ENCODE data around the gene IGSF3.

The IGSF3 gene

DNA sequence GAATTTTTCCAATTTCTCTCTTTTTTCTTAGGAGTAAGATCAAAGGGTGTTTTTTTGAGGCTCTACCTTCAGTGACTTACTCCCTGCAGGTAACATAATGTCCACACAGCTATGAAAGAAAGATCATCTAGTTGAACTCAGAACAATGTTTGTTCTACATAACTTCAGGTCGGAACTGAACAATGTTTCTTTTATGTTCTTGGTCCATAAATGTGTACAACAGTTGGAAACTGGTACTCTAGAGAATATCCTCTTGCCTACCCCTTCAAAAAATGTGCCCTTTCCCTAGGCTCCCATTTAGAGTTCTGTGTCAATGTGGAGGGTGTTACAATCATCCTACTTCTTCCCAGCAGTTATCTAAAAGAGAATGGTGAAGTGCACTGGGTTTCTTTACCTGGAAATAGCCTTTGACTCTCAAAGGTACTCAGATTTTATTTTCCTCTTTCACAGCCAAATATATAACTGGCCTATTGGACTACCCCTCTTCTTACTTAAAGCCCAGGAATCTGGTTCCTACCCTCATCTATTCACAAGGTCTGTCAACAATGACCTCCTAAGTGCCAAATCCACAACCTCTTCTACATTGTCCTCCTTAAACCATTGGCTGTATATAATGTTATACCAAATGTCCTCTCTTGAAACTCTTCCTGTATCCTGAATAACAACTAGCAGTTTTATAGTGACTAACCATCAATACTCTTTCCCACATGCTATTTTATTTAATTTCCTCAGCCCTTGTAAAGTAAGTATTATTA is 139.0 kb downstream of the IGSF3 start:
- DNase-seq (ENCODE audit: low read depth, low spot score), result no peak

DNA sequence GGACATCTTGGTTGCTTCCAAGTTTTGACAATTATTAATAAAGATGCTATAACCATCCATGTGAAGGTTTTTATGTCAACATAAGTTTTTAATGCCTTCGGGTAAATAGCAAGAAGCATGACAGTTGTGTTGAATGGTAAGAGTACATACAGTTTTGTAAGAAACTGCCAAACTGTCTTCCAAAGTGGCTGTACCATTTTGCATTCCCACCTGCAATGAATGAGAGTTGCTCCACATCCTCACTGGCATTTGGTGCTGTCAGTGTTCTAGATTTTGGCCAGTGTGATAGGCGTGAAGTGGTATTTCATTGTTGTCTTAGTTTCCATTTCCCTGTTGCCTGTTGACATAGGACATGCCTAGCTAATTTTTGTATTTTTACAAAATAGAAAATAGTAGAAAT is 142.1 kb downstream of the IGSF3 start:
- DNase-seq (ENCODE audit: low read depth, low spot score), result no peak

Measured in activated CD4-positive, CD25-positive, alpha-beta regulatory T cell treated with anti-CD3 and anti-CD28 coated beads, Interleukin-2, amount 50 U/mL, for 16 hours (primary cell).